Posterior vena cava (tissue), 2 donors: Measurements from ENCODE around the gene PRKCH. TPM values are rescaled to one million over a fixed set of nuclear protein-coding genes. Genes with fewer than 3 reads are reported as not detected.
A peak's percentile ranks its signal among the peaks of the same experiment; 100 is the strongest.

Experiments used
- DNase-seq: peaks from one replicate; pipeline ENCODE4 v3.0.0-alpha.2; 2020; ENCODE audit warnings: low spot score
- intact Hi-C, 2 donors: fragments of 100-400 bp; cut with DNase I; formaldehyde crosslinking; loops; one replicate each; pipeline versions ENCODE4 v1.14.1 to v1.14.2; 2022 to 2023
- long read RNA-seq, 2 donors: library from polyadenylated mRNA; unstranded; transcript quantifications; one replicate each; pipeline ENCODE4 v2.0.0, GENCODE V29; 2020 to 2021
- total RNA-seq, 2 donors: library from RNA; stranded (reverse); fragmentation: NEBNext Ultra II Directional; extraction: Animal tissue kit (Norgen Biotek cat#: 25700); gene quantifications; one replicate each; pipeline ENCODE4 v1.2.1, GENCODE V29; 2021
- donor health status: DM: yes; HTN: yes; CAD: no.
- donor health status: DM: yes; HTN: yes; CAD: no.

The PRKCH gene
- 10 to 100 TPM; 37.3 to 37.5 TPM for total RNA-seq
- long read RNA-seq, donor 1, partial matches to known transcripts: 4 of 16 reads
- long read RNA-seq, donor 1, other reads (novel, unspliced or antisense): 8 of 16 reads
- long read RNA-seq, donor 2, transcript PRKCH-201 (14 exons, 3,582 nt): major isoform, 5 of 23 reads
- long read RNA-seq, donor 2, partial matches to known transcripts: 11 of 23 reads
- long read RNA-seq, donor 2, other reads (novel, unspliced or antisense): 7 of 23 reads

DNA sequence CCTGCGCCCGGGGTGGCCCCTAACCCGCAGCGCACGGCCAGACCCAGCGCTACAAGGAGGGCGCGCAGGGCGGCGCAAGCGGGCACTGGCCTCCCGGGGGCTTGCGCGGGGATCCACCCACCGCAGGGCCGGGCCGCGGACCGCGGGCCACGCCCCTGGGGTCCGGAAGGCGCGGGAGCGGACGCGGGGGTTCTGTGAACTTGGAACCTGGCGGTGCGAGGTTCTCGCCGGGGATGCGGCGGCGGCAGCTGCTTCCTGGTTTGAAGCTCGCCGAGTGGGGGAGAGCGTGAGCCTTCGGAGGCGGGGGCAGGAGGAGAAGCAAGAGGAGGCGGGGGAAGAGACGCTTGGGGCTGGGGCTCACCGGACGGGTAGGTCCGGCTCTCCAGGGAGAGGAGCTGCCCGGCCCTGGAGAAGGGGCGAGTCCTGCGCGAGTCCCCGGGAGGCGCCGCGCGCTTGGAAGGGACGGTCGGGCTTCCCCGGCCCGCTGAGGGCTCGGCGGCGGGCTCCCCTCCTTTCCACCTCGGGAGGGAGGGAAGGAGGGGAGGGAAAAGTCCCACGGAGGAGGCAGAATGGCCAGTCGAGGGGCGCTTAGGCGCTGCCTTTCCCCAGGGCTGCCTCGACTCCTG is at the start of gene PRKCH:
TSS of gene PRKCH (plus strand) at position 195 of the 626 bp plus-strand sequence. CDS start 523 bp downstream, outside the sequence.
- intact Hi-C loops: no loop called here
- DNase-seq: peak; percentile 93

DNA sequence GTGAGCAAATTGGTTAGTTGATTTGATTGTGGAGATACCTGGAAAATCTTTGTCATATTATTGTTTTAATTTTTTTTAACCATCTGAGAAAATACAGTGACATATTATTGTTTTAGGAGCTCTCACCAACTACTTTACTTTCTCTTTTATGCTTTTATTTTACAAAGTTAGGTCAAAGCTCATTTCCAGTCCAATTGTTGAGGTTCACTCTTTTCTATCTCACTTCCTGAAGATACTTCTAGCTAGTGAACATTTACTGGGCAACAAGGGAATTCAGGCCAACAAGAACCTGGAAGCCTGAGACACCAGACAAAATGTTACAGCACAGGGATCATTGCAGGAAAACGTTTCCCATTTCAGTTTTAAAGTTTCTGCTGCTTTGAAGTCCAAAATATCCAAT is 44.1 kb upstream of the PRKCH start:
- DNase-seq: no peak
- intact Hi-C loops: no loop called here

DNA sequence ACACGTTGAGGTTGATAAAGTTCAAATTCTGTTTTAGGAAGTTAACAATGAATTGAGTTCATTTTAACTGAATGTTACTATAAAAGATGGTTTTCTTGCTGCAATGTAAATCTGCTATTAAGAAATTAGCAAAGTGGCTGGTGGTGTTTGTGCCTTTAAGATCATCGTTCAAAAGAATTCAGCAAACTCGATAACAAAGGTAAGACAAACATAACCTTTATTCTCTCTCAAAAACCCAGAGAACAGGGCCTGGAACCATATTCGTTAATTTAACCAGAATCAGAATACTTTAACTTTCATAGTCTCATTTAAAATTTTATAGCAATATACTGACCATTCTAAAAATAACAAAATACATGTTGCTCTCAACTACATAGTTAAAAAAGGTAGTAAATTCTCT is 43.6 kb upstream of the PRKCH start:
- no peak for DNase-seq
- intact Hi-C loops: no loop called here

DNA sequence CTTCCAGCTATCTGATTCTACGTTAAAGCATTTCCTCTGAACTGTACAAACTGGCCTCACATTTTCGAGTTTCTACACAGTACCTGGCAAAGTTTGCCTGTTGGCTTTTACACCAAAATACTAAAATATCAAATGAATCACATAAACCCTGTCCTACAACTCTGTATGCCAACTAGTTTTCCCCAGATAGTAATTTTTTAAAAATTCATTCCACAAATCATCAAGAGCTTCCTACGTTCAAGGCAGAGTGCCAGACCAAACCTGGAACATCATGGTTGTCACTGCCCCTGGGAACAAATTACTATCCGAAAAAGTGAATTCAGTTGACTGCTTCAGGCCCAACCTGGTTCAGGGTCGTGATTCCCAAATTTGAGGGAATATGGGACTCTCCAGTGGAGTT is 42.3 kb upstream of the PRKCH start:
- intact Hi-C loops: no loop called here

DNA sequence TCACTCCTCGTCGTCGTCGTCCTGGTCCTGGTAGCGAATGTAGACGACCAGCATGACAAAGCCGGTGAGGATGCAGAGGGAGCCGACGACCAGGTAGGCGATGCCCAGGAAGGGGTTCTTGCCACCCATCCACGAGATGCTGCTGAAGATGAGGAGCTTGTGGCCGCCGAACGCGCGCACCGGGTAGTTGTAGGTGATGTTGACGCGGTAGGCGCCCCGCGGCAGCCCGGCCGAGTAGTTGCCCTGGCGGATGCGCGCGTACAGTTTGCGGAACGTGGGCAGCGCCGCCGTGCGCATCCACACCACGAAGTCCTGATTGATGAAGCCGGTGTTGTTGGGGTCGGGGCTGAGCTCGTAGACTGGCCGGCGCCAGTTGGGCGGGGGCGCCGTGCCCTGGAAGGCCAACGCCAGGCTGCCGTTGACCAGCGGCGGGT is 41.3 kb upstream of the PRKCH start:
- no peak for DNase-seq
- intact Hi-C loops: no loop called here

More for the DNA sequence above, 42.3 kb upstream of the PRKCH start:
- DNase-seq: no peak

DNA sequence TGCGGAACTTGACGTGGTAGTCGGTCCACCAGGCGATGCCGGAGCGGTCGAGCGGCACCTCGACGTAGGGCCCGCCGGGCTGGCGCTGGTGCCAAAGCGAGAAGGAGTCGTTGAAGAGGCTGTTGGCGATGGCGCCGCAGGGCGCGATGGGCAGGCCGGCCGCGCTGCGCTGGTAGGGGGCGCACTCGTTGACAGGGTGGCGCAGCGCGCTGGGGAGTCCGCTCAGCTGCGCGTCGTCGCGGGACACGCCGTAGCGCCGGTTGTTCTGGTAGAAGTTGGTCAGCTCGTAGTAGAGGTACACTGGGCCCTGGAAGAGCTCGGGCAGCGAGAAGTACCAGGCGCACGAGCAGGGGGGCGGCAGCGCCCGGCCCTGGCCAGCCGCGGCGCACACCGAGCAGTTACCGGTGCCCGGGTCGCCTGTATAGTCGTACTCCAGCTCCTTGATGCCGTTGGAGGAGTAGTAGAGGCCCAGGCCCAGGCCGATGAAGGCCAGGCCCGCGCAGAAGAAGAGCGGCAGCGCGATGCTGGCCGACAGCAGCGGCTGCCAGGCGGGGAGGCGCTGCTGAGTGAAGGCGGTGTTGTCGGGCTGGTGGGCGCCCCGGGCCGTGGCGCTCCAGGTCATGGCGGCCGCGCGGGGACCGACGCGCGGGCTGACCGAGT is 40.7 kb upstream of the PRKCH start:
- intact Hi-C loops: no loop called here
- peak; percentile 89 for DNase-seq

DNA sequence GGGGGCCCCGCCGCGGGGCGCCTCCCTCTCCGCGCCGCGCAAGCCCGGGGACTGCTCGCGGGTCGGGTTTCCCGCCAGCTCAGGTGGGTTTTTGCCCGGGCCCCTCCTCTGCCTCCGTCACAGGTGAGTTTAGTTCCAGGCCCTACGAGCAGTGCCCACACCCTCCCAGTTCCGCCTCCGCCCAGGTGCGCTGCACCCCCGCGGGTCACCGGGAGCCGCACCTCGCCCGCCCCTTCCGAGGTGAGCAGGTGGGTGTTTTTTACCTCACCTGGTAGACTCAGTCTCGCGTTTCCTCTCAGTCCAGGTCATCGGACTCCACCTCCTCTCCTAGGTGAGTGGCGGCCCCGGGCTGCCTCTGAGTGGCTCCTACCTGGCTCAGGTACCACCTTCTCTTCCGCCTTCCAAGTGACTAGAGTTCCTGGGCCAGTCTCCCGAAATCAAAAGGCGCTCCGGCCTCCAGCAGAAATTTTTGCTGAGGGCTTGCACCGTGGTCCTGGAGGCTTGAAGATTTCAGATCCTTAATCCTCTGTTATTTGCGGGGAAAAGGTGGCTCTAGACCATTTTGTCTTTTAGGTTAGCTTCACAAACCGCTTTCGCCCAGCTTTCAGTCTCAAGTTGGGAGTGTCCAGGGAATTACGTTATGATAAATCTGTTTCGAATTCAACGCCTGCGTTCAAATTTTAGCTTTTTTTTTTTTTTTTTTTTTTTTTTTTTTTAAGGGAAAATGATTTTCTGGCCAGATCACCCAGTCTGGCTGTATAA is 40.0 kb upstream of the PRKCH start, which contains the start of gene TMEM30B:
TSS of gene TMEM30B (minus strand) at position 153 of the 762 bp plus-strand sequence. CDS start 191 bp downstream, outside the sequence.
- intact Hi-C loops: no loop called here
- no peak for DNase-seq

DNA sequence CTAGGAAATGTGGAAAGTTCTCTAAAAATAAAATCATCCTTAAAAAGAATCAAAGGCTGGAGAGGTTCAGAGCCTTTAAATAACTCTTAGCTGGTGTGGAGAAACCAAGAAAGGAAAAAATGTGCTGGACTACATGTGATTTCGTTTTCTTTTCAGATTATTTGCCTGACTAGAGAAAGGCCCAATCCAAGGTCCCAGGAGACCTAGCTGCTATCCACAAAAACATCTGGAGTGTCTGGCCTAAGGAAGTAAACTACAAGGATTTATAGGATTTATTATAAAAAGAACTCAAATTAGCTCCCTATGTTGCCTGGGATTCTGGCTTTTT is 39.5 kb upstream of the PRKCH start:
- DNase-seq: no peak
- intact Hi-C loops: no loop called here

DNA sequence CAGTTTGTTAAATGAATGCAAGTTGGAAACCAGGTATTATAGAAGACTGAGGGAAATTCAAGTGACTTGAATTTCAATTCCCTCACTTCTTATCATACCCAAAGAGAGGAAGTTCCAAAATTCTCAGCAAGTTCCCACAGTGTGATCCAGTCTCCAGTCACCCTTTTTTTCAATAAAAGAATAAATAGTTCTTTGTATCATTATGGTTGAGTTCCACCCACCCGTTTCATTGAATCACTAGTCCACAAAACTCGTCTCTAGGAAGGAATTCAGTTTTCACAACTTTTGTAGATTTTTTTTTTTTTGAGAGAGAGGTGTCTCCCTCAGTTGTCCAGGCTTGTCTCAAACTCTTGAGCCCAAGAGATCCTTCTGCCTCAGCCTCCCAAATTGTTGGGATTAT is 38.6 kb upstream of the PRKCH start:
- intact Hi-C loops: no loop called here

DNA sequence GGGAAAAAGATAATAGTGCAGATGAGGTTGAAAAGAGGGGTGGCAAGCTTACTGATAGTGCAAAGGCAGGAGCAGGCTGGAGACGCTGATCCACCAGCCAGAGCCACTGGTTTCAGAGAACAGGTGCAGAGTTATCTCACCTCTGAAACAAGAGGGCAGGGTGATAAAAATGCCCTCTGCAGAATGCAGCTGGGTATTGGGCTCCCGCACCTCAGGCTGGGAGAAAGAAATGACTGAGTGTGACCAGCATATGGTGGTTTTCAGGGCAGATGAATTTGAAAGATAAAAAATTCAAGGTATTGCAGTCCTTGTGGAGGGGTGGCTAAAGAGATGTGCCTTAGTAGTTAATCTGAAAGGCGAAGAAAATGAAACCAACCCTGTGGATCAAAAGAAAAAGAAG is 37.4 kb upstream of the PRKCH start:
- no peak for DNase-seq
- intact Hi-C loops: no loop called here

More for the DNA sequence above, 38.6 kb upstream of the PRKCH start:
- no peak for DNase-seq

DNA sequence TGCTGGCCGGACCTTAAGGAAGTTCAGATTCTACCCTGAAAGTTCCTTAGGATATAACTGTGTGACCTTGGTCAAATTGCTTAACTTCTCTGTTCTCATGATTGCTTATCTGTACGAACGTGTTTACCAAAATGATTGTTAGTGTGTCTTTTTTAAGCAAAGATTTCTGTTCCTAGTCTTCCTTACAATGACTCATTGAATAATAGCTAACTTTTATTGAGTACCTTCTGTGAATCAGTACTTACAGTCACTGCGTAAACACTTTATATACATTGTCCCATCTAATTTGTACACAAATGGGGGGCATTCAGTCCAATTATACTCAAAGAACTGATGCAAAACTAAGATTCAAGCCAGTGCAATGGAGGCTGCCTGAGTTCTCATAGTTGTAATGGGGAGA is 36.0 kb upstream of the PRKCH start:
- intact Hi-C loops: no loop called here
- no peak for DNase-seq

DNA sequence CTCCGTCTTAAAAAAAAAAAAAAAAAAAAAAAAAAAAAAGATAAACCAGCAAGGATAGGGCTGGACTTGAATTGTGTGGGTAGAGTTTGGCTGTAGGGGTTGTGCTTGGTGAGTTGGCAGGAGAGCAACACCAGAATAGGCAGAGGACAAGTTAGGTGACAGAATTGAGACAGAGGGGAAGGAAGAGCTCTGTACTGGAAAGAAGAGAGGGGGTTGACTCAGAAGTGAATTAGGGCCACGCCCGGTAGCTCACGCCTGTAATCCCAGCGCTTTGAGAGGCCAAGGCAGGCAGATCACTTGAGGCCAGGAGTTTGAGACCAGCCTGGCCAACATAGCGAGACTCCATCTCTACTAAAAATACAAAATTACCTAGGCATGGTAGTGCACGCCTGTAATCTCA is 34.2 kb upstream of the PRKCH start:
- DNase-seq: no peak
- intact Hi-C loops: no loop called here

DNA sequence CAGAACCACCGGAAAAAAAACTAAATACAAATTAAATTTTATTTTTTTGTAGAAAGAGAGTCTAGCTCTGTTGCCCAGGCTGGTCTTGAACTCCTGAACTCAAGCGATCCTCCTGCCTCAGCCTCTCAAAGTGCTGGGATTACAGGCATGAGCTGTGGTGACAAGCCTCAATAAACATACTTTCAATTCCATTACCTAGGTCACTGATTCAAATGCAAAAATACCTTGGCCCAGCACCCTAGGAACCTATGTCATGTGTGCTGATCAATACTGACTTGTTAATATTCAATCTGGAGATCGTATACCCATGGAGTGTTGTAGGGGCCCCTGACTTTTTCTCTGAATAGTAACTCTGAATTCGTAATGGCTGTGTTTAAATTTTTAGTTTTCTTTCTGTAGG is 33.2 kb upstream of the PRKCH start:
- intact Hi-C loops: no loop called here
- DNase-seq: no peak

DNA sequence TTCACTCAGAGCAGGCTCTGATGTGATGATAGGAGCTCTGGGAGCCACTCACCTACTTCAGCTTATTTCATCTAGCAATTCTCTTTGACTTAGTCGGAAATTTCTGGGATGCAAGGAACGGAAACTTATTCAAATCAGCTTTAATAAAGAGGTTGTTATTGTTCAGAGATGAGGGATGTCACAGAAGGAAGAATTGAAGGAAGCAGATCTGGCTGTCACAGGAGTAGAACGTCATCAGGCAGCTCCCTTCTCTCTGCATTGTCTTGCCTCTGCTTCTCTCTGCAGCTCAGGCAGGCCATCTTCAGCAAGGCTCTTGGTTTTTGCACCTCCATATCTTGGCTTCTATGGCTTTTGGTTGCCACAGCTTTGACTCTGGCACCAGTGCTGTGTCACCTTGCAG is 32.7 kb upstream of the PRKCH start:
- no peak for DNase-seq
- intact Hi-C loops: no loop called here

DNA sequence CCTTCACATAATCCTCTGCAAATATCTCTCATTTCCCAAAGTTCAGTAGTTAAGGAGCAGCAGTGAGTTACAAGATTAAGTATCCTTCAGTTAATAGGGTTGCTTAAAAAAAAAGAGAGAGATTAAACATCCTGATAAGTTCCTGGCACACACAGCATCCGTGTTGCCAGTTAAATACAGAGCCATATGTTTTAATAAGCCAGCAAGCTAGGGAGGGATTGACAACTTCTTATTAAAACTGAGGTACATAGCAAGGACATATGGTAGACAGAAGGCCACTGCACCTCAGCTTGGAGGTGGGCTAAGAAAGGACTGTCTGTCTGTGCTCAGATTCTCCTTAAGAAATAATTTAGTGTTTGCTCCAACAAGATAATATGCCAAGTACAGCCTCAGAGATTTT is 30.7 kb upstream of the PRKCH start:
- DNase-seq: no peak
- intact Hi-C loops: no loop called here

DNA sequence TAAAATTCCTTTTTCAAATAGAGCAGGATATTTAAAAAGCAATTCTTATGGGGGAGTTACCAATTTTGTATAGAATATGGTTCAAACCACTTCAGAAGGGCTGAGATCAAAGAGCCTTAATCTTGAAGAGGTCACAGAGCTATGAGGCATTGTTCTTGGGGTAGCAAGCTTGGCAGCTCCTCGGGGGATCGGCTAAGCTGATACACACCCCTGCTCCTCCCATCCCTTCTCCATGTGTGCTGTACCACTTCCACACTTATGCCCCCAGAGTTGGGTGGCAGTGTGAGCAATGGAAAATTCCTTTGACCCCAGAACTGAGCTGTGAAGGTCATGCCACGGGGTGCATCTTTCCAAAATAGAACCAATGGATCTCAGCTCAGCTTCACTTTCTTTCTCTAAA is 25.2 kb upstream of the PRKCH start:
- intact Hi-C loops: no loop called here
- no peak for DNase-seq

DNA sequence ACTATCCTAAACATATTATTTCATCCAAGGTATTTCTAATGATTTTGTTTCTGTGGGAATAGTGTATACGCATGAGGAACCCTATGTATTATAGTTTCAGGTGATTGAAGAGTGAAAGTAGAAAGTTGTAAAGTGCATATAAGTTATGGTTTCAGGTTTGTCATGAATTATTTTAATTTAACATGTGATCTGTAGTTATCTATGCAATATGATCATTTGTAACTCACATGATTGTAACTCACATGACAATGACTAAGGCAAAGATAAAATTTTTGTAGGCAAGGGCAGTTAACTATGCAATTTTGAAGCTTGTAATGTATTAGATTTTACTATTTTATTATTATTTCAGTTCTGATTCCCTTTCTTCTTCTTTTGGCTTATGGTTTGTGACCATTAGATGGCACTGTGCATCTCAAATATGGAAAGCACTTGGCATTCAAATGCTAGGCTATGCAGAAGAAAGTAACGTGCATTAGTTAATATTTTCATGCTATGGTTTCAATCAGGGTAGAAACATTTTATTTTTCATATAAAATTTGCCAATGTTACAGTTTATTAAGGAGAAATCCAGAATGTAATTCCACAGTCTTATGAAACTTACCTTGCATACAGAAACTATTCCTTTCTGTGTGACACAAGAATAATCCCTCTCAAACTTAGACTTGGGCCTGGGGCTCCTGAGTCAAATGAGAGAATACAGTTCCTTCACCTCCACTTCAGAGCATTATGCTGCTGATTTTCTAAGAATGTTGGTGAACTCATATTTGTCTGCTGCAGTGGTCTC is 24.5 kb upstream of the PRKCH start:
- intact Hi-C loops: no loop called here
- no peak for DNase-seq

DNA sequence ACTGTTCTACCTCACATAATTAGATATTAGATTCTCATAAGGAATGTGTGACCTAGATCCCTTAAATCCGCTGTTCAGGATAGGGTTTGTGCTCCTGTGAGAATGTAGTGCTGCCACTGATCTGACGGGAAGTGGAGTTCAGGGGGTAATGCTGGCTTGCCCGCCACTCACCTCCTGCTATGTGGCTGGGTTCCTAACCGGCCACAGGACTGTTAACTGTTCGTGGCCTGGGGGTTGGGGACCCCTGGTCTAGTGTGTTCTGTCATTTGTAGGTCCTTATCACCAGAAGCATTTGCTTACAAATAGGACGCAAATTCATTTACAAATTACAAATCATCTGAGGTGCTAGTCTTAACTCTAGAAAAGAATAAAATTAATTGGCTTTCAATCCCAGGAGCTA is 23.8 kb upstream of the PRKCH start:
- intact Hi-C loops: no loop called here
- no peak for DNase-seq

DNA sequence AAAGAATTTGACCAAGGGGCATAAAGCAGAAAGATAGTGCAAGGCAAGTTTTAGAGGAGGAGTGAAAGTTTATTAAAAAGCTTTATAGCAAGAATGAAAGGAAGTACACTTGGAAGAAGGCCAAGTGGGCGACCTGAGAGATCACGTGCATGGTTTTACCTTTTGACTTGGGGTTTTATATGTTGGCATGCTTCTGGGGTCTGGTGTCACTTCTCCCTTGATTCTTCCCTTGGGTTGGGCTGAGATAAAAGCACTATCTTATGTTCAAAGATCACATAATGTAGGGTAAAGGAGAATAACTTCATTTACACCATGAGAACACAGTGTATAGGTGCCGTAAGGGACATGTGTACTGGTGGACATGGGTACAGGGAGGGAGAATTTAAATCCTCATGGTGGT is 22.6 kb upstream of the PRKCH start:
- intact Hi-C loops: no loop called here
- DNase-seq: no peak
